Chondrocyte (in vitro differentiated cells): ENCODE data around the gene CCDC81. TPM values are rescaled to one million over a fixed set of nuclear protein-coding genes. Genes with fewer than 3 reads are reported as not detected.
A peak's percentile ranks its signal among the peaks of the same experiment; 100 is the strongest.

Experiments
- DNase-seq: peaks from one replicate; pipeline ENCODE4 v3.0.0; 2021; ENCODE audit warnings: mixed read lengths, low spot score
- H3K27ac Mint-ChIP-seq: one replicate; pipeline ENCODE4 v1.8.0; 2021; ENCODE audit warnings: mild to moderate bottlenecking, moderate library complexity, mixed read lengths; ENCODE audit not compliant: unreplicated experiment
- H3K27me3 Mint-ChIP-seq: 2 replicates; pipeline ENCODE4 v1.8.0; 2021; ENCODE audit warnings: low read depth, mixed read lengths
- H3K36me3 Mint-ChIP-seq: 2 replicates; pipeline ENCODE4 v1.8.0; 2021; ENCODE audit warnings: low read depth, mixed read lengths
- H3K4me1 Mint-ChIP-seq: 2 replicates; pipeline ENCODE4 v1.8.0; 2021; ENCODE audit warnings: low read depth, mild to moderate bottlenecking, mixed read lengths
- H3K4me3 Mint-ChIP-seq: one replicate; pipeline ENCODE4 v1.8.0; 2021; ENCODE audit warnings: mild to moderate bottlenecking, moderate library complexity, mixed read lengths; ENCODE audit not compliant: unreplicated experiment
- H3K9me3 Mint-ChIP-seq: 2 replicates; pipeline ENCODE4 v1.8.0; 2021; ENCODE audit warnings: low read depth, mixed read lengths
- CTCF ChIP-seq: fragments of 200-600 bp; sonication (generic); IDR thresholded peaks from 2 replicates; pipeline ENCODE4 v1.5.0; 2021; ENCODE audit warnings: antibody characterized with exemption, mild to moderate bottlenecking, moderate library complexity
- total RNA-seq: library from RNA; stranded (reverse); gene quantifications from 3 replicates; pipeline ENCODE4 v1.2.1, GENCODE V29; 2021

Gene CCDC81
- total RNA-seq, 1 donor from 2014 or later, result 9.6 TPM

- Mint-ChIP-seq H3K4me3 (no peak overlapping the region), H3K9me3 (no peaks in the 10 kb centered on the region), H3K36me3 (peaks cover 3% of the 10 kb centered on the region), H3K4me1 (peaks cover 27% of the 10 kb centered on the region), H3K27ac (peak overlapping the region; percentile 55), H3K27me3 (no peaks in the 10 kb centered on the region)
- TF ChIP-seq CTCF, result no peak
- no peak for DNase-seq
These were observed 21.7 kb downstream of the CCDC81 start for GRCh38 chr11:86396396-86396795.

GRCh38 chr11:86397351-86397750, 22.7 kb downstream of the CCDC81 start:
- H3K4me3 Mint-ChIP-seq, result no peak overlapping the region
- H3K27ac Mint-ChIP-seq, result no peak overlapping the region
- TF ChIP-seq CTCF, result no peak

GRCh38 chr11:86398106-86398505, 23.4 kb downstream of the CCDC81 start:
- no peak for DNase-seq
- H3K36me3 Mint-ChIP-seq, result peaks cover 4% of the 10 kb centered on the region
- no peak overlapping the region for H3K27ac Mint-ChIP-seq
- peaks cover 27% of the 10 kb centered on the region for H3K4me1 Mint-ChIP-seq
- H3K4me3 Mint-ChIP-seq, result no peak overlapping the region
- H3K9me3 Mint-ChIP-seq, result no peaks in the 10 kb centered on the region
- TF ChIP-seq CTCF, result no peak
- H3K27me3 Mint-ChIP-seq, result no peaks in the 10 kb centered on the region

More at GRCh38 chr11:86397351-86397750, 22.7 kb downstream of the CCDC81 start:
- H3K4me1 Mint-ChIP-seq, result peaks cover 27% of the 10 kb centered on the region
- no peaks in the 10 kb centered on the region for H3K27me3 Mint-ChIP-seq
- DNase-seq, result no peak
- peaks cover 4% of the 10 kb centered on the region for H3K36me3 Mint-ChIP-seq
- H3K9me3 Mint-ChIP-seq, result no peaks in the 10 kb centered on the region

- TF ChIP-seq CTCF, result no peak
These were observed 28.8 kb downstream of the CCDC81 start for GRCh38 chr11:86403458-86403857.

GRCh38 chr11:86408845-86409244, 34.2 kb downstream of the CCDC81 start:
- Mint-ChIP-seq H3K4me1 (no peaks in the 10 kb centered on the region), H3K9me3 (no peaks in the 10 kb centered on the region), H3K4me3 (no peak overlapping the region), H3K27ac (no peak overlapping the region), H3K36me3 (peaks cover 9% of the 10 kb centered on the region), H3K27me3 (no peaks in the 10 kb centered on the region)
- peak; percentile 60 for TF ChIP-seq CTCF
- DNase-seq, result no peak

More at GRCh38 chr11:86403458-86403857, 28.8 kb downstream of the CCDC81 start:
- no peaks in the 10 kb centered on the region for H3K9me3 Mint-ChIP-seq
- H3K27ac Mint-ChIP-seq, result no peak overlapping the region
- peaks cover 5% of the 10 kb centered on the region for H3K36me3 Mint-ChIP-seq
- no peaks in the 10 kb centered on the region for H3K4me1 Mint-ChIP-seq
- no peaks in the 10 kb centered on the region for H3K27me3 Mint-ChIP-seq
- no peak for DNase-seq
- H3K4me3 Mint-ChIP-seq, result no peak overlapping the region
